KOPT-K1 (cell line): ENCODE data around the gene LAMA3.

Experiments
- H3K27ac ChIP-seq: fragments of 200-600 bp; sonication (generic); 2 replicates; pipeline ENCODE4 v1.5.1; 2016; ENCODE audit warnings: antibody characterized with exemption, mild to moderate bottlenecking, low read depth, low read length; ENCODE audit not compliant: poor library complexity, severe bottlenecking
- H3K36me3 ChIP-seq: fragments of 200-600 bp; sonication (generic); 2 replicates; pipeline ENCODE4 v1.5.1; 2017; ENCODE audit warnings: antibody characterized with exemption, mild to moderate bottlenecking, low read length, moderate library complexity; ENCODE audit not compliant: insufficient read depth
- H3K9me3 ChIP-seq: fragments of 200-600 bp; sonication (generic); 2 replicates; pipeline ENCODE4 v1.5.1; 2017; ENCODE audit warnings: antibody characterized with exemption, low read length, mild to moderate bottlenecking; ENCODE audit not compliant: insufficient read depth, poor library complexity, severe bottlenecking

The LAMA3 gene

GRCh38 chr18:23838801-23839366 lies 149.6 kb downstream of the LAMA3 start:
- H3K36me3 ChIP-seq, result no peaks in the 10 kb centered on the region
- no peak overlapping the region for H3K27ac ChIP-seq
- no peaks in the 10 kb centered on the region for H3K9me3 ChIP-seq

DNA sequence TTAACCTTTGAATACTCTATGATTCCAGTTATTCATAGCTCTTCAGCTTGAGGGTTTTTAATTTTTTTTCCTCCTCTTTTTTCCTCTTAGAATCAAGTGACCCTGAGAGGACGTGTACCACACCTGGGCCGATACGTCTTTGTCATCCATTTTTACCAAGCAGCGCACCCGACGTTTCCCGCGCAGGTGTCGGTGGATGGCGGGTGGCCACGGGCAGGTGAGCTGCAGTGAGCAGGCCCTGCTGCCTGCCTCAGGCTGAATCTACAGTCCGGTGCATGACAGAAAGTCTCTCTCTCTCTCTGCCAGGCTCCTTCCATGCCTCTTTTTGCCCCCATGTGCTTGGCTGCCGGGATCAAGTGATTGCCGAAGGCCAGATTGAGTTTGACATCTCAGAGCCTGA lies 153.1 kb downstream of the LAMA3 start:
- no peak overlapping the region for H3K27ac ChIP-seq
- no peaks in the 10 kb centered on the region for H3K36me3 ChIP-seq
- no peaks in the 10 kb centered on the region for H3K9me3 ChIP-seq

- H3K9me3 ChIP-seq, result no peaks in the 10 kb centered on the region
- no peak overlapping the region for H3K27ac ChIP-seq
- H3K36me3 ChIP-seq, result no peaks in the 10 kb centered on the region
Observed at GRCh38 chr18:23844991-23845680, 155.9 kb downstream of the LAMA3 start.

GRCh38 chr18:23845988-23846630 lies 156.9 kb downstream of the LAMA3 start:
- Histone ChIP-seq H3K36me3 (no peaks in the 10 kb centered on the region), H3K9me3 (no peaks in the 10 kb centered on the region), H3K27ac (no peak overlapping the region)

- H3K27ac ChIP-seq, result no peak overlapping the region
- H3K9me3 ChIP-seq, result no peaks in the 10 kb centered on the region
- H3K36me3 ChIP-seq, result no peaks in the 10 kb centered on the region
Observed at GRCh38 chr18:23847321-23847986, 158.2 kb downstream of the LAMA3 start.

- H3K36me3 ChIP-seq, result no peaks in the 10 kb centered on the region
- H3K27ac ChIP-seq, result no peak overlapping the region
Observed at GRCh38 chr18:23849141-23849540, 159.9 kb downstream of the LAMA3 start.

GRCh38 chr18:23850215-23850614 lies 161.0 kb downstream of the LAMA3 start:
- H3K27ac ChIP-seq, result no peak overlapping the region
- no peaks in the 10 kb centered on the region for H3K36me3 ChIP-seq
- H3K9me3 ChIP-seq, result no peaks in the 10 kb centered on the region

More at GRCh38 chr18:23849141-23849540, 159.9 kb downstream of the LAMA3 start:
- no peaks in the 10 kb centered on the region for H3K9me3 ChIP-seq

DNA sequence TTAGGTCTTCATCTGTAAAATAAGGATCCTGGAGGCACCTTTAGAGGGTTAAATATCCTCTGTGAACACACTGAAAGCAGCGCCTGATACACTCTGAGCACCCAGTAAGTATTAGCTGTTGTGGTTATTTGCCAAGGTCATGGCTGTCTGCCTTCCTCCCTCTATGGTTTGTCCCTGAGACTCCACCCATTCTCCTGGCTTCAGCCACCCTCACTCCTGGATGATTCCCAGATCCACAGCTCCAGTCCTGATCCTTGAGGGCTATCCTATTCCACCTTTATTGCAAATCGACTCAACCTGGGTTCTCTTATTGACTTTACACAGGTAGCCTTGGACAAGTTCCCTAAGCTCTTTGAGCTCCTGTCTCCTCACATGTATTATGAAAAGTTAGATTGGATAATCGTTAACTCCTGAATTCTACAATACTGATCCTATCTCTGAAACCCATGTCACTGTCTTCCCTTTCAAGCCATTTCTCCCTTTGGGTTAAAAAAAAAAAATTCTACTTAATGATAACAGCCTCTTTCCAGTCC lies 162.3 kb downstream of the LAMA3 start:
- Histone ChIP-seq H3K9me3 (no peaks in the 10 kb centered on the region), H3K36me3 (no peaks in the 10 kb centered on the region), H3K27ac (no peak overlapping the region)

- no peak overlapping the region for H3K27ac ChIP-seq
- no peaks in the 10 kb centered on the region for H3K36me3 ChIP-seq
Observed at GRCh38 chr18:23852236-23853045, 163.2 kb downstream of the LAMA3 start.

DNA sequence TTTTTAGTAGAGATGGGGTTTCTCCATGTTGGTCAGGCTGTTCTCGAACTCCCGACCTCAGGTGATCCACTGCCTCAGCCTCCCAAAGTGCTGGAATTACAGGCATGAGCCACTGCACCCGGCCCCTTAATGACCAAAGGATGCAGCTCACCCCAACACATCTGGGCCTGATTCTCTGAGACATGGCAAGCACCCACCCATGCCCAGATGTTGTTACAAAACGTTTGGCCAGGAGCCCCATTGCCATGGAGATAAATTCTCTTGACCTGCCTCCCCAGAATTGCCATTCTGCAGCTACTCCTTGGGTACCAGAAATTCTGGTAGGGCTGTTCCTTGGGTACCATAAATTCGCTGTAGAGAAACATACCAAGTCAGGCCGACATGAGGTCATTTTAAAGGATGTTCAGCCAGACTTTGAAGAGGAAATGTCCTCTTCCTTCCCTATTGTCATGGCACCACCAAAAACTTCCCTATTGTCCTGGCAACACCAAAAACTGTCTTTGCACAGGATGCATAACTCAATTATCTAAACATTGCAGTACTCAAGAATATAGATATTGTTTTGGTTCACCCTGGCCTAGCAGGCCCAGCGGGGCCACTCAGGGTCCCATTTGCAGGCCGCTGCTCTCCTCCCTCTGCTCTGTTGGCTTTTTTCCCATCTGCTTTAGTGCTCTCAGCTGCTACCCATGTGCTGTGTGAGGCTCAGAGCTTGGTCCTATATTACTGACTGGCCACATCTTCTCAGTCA lies 164.4 kb downstream of the LAMA3 start:
- H3K9me3 ChIP-seq, result no peaks in the 10 kb centered on the region
- H3K36me3 ChIP-seq, result no peaks in the 10 kb centered on the region
- H3K27ac ChIP-seq, result no peak overlapping the region

More at GRCh38 chr18:23852236-23853045, 163.2 kb downstream of the LAMA3 start:
- no peaks in the 10 kb centered on the region for H3K9me3 ChIP-seq

DNA sequence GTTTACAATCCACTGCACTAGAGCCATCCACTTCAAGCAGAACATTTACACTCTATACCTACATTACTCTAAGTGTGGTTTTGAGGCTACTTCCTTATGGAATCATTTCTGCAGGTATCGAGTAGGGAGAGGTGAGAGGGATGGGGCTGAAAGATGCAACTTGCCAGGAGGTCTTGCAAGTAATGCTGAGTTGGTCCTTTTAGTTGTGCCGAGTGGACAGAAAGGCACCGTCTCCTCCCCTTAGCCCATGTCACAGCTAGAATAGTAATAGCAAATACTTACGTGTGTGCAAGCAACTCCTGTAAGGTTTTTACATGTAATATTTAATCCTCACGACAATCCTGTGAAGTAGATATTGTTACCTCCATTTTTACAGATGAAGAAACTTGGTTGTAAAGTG lies 166.5 kb downstream of the LAMA3 start:
- no peaks in the 10 kb centered on the region for H3K36me3 ChIP-seq
- no peak overlapping the region for H3K27ac ChIP-seq

GRCh38 chr18:23856466-23857163 lies 167.4 kb downstream of the LAMA3 start:
- Histone ChIP-seq H3K36me3 (no peaks in the 10 kb centered on the region), H3K9me3 (no peaks in the 10 kb centered on the region), H3K27ac (no peak overlapping the region)

More for the DNA sequence above, 166.5 kb downstream of the LAMA3 start:
- H3K9me3 ChIP-seq, result no peaks in the 10 kb centered on the region

- H3K27ac ChIP-seq, result no peak overlapping the region
- no peaks in the 10 kb centered on the region for H3K36me3 ChIP-seq
Observed at GRCh38 chr18:23857164-23857552, 167.9 kb downstream of the LAMA3 start.

More at GRCh38 chr18:23857164-23857552, 167.9 kb downstream of the LAMA3 start:
- H3K9me3 ChIP-seq, result no peaks in the 10 kb centered on the region
